ENCODE measurements around the gene CHAD. TPM values are rescaled to one million over a fixed set of nuclear protein-coding genes. Genes with fewer than 3 reads are reported as not detected.
A peak's percentile ranks its signal among the peaks of the same experiment; 100 is the strongest.

CHAD gene
- total and polyA plus RNA-seq, 2 of the 13 experiments (the other 11 are each of a cell fraction or from before 2014, with no cell fraction given), result 1.4 TPM; not detected in 1

DNA sequence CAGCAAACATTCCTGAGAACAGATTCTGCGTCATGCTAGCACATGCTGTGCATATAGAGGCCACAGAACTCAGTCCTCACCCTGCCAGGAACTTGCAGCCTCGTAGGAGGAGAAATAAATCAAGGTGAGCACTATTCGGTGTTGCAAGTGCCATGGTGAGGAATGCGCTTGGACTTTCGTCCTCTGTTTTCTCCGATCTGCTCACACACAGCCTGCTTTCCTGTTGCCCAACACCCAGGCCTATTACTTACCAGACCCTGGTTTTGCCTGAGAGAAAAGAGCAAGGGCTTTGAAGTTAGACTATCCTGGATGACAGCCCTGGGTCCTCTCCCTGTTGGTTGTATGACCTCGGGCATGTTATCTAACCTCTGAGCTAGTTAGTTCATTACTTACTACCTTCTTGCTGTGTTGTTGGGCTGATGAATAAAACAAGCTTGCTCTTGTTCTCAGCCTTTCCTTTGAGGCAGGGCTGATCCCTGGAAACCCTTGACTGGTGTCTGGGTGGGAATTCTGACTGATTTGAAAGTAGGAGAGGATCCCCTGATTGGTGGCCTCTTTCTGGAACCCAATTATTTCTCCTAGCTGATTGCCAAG, 39.8 kb downstream of the CHAD start (continued):
- TF ChIP-seq, protein P1, sequence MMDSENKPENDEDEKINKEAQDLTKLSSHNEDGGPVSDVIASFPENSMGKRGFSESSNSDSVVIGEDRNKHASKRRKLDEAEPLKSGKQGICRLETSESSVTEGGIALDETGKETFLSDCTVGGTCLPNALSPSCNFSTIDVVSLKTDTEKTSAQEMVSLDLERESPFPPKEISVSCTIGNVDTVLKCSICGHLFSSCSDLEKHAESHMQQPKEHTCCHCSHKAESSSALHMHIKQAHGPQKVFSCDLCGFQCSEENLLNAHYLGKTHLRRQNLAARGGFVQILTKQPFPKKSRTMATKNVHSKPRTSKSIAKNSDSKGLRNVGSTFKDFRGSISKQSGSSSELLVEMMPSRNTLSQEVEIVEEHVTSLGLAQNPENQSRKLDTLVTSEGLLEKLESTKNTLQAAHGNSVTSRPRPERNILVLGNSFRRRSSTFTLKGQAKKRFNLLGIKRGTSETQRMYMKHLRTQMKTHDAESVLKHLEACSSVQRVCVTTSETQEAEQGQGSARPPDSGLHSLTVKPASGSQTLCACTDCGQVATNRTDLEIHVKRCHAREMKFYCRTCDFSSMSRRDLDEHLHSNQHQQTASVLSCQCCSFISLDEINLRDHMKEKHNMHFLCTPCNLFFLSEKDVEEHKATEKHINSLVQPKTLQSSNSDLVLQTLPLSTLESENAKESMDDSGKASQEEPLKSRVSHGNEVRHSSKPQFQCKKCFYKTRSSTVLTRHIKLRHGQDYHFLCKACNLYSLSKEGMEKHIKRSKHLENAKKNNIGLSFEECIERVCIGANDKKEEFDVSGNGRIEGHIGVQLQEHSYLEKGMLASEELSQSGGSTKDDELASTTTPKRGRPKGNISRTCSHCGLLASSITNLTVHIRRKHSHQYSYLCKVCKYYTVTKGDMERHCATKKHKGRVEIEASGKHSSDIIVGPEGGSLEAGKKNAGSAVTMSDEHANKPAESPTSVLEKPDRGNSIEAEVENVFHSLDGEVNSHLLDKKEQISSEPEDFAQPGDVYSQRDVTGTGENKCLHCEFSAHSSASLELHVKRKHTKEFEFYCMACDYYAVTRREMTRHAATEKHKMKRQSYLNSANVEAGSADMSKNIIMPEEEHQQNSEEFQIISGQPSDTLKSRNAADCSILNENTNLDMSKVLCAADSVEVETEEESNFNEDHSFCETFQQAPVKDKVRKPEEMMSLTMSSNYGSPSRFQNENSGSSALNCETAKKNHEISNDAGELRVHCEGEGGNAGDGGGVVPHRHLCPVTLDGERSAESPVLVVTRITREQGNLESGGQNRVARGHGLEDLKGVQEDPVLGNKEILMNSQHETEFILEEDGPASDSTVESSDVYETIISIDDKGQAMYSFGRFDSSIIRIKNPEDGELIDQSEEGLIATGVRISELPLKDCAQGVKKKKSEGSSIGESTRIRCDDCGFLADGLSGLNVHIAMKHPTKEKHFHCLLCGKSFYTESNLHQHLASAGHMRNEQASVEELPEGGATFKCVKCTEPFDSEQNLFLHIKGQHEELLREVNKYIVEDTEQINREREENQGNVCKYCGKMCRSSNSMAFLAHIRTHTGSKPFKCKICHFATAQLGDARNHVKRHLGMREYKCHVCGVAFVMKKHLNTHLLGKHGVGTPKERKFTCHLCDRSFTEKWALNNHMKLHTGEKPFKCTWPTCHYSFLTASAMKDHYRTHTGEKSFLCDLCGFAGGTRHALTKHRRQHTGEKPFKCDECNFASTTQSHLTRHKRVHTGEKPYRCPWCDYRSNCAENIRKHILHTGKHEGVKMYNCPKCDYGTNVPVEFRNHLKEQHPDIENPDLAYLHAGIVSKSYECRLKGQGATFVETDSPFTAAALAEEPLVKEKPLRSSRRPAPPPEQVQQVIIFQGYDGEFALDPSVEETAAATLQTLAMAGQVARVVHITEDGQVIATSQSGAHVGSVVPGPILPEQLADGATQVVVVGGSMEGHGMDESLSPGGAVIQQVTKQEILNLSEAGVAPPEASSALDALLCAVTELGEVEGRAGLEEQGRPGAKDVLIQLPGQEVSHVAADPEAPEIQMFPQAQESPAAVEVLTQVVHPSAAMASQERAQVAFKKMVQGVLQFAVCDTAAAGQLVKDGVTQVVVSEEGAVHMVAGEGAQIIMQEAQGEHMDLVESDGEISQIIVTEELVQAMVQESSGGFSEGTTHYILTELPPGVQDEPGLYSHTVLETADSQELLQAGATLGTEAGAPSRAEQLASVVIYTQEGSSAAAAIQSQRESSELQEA (CRISPR knock-in tag; IDR thresholded peaks at IDR 0.05; ENCODE audit: not compliant biosample characterization), result no peak
- TF ChIP-seq NFE2L2 (IDR thresholded peaks at IDR 0.05; ENCODE audit: low read length) (no peak), HES4 (CRISPR knock-in tag; IDR thresholded peaks at IDR 0.05; ENCODE audit: borderline replicate concordance) (no peak), ZNF546 (CRISPR knock-in tag; conservative IDR thresholded peaks at IDR 0.05) (0 out of 2 replicates have a peak, but pooled peaks have one; percentile 23), ZNF761 (CRISPR knock-in tag; conservative IDR thresholded peaks at IDR 0.05) (peak; percentile 82; the same call in 1 of the 2 replicates), ZSCAN31 (CRISPR knock-in tag; IDR thresholded peaks at IDR 0.05; ENCODE audit: low read depth) (0 out of 2 replicates have a peak, but pooled peaks have one; percentile 21)
- TF ChIP-seq, protein P2, sequence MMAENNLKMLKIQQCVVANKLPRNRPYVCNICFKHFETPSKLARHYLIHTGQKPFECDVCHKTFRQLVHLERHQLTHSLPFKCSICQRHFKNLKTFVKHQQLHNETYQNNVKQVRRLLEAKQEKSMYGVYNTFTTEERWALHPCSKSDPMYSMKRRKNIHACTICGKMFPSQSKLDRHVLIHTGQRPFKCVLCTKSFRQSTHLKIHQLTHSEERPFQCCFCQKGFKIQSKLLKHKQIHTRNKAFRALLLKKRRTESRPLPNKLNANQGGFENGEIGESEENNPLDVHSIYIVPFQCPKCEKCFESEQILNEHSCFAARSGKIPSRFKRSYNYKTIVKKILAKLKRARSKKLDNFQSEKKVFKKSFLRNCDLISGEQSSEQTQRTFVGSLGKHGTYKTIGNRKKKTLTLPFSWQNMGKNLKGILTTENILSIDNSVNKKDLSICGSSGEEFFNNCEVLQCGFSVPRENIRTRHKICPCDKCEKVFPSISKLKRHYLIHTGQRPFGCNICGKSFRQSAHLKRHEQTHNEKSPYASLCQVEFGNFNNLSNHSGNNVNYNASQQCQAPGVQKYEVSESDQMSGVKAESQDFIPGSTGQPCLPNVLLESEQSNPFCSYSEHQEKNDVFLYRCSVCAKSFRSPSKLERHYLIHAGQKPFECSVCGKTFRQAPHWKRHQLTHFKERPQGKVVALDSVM (CRISPR knock-in tag; IDR thresholded peaks at IDR 0.05), result no peak; the same call in 1 of the 2 replicates
- TF ChIP-seq, protein P3, sequence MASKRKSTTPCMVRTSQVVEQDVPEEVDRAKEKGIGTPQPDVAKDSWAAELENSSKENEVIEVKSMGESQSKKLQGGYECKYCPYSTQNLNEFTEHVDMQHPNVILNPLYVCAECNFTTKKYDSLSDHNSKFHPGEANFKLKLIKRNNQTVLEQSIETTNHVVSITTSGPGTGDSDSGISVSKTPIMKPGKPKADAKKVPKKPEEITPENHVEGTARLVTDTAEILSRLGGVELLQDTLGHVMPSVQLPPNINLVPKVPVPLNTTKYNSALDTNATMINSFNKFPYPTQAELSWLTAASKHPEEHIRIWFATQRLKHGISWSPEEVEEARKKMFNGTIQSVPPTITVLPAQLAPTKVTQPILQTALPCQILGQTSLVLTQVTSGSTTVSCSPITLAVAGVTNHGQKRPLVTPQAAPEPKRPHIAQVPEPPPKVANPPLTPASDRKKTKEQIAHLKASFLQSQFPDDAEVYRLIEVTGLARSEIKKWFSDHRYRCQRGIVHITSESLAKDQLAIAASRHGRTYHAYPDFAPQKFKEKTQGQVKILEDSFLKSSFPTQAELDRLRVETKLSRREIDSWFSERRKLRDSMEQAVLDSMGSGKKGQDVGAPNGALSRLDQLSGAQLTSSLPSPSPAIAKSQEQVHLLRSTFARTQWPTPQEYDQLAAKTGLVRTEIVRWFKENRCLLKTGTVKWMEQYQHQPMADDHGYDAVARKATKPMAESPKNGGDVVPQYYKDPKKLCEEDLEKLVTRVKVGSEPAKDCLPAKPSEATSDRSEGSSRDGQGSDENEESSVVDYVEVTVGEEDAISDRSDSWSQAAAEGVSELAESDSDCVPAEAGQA (IDR thresholded peaks at IDR 0.05; ENCODE audit: low read depth), result peak; percentile 76
- TF ChIP-seq, protein P3 (CRISPR knock-in tag; IDR thresholded peaks at IDR 0.05; ENCODE audit: borderline replicate concordance), result no peak
- TF ChIP-seq, protein P4, sequence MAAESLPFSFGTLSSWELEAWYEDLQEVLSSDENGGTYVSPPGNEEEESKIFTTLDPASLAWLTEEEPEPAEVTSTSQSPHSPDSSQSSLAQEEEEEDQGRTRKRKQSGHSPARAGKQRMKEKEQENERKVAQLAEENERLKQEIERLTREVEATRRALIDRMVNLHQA (CRISPR knock-in tag; IDR thresholded peaks at IDR 0.05), result 0 out of 2 replicates have a peak, but pooled peaks have one; percentile 67
